HG02610 (cell line): ENCODE measurements around the gene ATP10B.
"Not testable (repeated sequence)": the region's sequence is repeated elsewhere in the genome, so short reads cannot be mapped to it uniquely, and the experiment has no call there.

Experiments
- ATAC-seq: cut with Tn5 transposase; IDR thresholded peaks from one replicate; pipeline ENCODE4 v1.9.1; 2021; ENCODE audit warnings: mild to moderate bottlenecking, moderate library complexity; ENCODE audit not compliant: unreplicated experiment

Gene ATP10B

DNA sequence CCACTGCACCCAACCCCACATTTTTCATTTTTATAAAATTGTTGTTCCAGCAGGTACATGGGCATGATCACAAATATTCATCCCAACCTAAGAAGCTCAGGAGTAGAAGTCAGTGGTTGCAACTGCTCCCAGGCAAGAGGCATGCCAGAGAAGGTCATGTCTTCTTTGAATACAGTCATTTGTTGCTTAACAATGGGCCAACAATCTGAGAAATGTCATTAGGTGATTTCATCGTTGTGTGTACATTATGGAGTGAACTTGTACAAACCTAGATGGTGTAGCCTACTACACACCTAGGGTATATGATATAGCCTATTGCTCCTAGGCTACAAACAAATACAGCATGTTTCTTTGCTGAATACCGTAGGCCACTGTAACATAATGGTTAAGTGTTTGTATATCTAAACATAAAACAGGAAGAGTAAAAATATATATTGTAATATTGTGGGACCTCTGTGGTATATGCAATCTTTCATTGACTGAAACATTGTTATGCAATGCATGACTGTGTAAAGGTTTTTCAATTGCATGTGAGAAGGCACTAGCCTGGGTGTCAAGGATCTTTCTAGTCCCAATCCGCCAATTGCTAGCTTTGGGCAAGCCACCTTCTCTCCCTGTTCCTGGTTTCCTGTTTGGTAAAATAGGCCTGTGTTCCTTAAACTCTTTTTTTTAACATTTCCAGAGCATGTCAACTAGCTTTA, 27.6 kb downstream of the ATP10B start:
- no peak for ATAC-seq

DNA sequence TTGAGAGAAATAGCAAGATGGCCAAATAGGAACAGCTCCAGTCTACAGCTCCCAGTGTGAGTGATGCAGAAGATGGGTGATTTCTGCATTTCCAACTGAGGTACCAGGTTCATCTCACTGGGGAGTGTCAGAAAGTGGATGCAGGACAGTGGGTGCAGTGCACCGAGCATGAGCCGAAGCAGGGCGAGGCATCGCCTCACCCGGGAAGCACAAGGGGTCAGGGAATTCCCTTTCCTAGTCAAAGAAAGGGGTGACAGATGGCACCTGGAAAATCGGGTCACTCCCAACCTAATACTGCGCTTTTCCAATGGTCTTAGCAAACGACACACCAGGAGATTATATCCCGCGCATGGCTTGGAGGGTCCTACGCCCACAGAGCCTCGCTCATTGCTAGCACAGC, 39.0 kb downstream of the ATP10B start:
- not testable (repeated sequence) for ATAC-seq

DNA sequence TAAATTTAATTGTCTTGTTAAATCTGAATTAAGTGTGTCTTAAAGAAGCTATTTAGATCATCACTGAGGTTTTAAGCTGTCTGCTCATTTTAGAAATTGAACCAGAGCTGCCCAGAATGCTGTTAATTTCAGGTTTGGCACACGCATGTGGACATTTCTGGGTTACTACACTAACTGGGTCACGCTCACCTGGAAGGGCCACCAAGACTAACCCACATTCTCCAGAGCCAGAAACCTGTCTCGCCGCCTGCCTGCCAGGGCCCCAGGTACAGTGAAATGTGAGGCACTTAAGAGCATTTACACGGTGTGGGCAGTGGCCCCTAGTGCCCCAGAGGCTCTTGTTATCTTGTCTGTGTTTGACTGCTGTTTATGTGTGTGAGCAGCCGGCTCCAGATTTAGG, 46.6 kb downstream of the ATP10B start:
- ATAC-seq, result no peak

DNA sequence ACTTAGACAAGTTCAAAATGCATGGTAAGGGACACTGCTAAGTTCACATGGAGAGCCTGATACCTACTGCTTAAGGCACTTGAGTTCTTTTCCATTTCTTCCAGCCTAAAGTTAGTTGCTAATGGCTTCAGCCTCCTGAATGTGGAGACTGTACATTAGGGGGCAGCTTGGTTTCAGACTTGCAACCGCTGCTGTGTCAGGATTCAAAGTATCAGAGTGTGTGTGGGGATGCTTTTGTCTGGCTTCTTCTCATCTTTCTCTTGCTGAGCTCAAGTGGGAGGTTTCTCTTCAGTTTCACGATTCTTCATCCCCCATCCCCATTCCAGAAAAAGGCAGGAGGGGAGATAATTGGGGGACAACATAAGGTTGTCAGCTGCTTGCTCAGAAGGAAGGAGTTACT, 49.4 kb downstream of the ATP10B start:
- no peak for ATAC-seq

DNA sequence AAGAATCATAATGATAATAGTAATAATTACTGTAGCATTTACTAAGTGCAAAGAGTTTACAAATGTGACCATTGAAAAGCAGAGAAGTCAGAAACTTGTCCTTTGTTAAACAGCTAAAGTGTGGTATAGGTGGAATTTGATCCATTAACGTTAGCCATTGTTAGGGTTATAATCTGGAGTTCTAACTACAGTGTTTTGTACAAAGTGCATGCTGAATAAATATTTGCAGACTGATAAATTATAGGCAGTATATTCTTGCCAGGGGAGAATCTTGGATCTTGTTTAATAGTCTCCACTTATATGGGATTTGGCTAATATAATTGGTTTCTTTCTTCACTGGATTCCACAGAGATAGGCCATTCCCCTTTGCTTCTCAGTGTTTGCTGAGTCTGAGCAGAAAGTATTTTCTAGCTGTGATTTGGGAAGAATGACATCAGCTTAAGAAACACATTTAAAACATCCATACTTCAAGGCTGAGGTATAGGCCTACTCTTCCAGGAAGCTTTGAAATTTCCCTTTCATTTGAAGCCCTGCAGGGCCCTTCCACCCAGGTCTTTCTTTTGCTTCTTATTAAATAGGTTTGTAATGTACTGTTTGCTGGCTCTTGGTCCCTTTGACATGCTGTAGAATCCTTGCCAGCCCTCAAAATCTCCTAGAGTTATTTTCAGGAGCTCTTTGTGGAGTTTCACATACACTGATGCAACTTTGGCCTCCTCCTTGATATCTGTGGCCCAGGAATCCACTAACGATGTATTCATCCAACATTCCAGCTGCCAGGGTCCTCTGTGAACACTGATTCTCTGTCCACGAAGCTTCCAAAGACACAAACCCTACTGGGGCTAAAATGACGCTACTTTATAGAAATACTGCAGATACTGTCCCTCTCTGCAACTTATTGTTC, 51.4 kb downstream of the ATP10B start:
- ATAC-seq, result no peak

DNA sequence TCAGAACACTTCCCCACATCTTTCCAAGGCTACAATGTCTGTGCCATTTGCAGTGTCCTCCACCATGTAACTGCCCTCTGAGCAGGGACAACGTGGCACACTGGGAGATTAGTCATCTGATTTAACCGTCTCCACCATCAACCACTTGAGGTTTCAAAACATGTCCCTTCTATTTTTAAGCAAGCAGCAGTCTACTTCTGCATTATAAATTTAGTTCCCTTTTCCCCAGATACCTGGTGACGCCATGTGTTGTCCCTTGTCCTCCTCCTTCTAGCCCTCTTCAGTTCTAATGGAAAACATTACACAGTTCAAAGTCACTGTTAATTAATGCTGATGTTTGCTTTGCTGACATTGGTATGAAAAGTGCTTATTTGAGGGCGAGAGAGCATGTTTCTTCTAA, 52.8 kb downstream of the ATP10B start:
- ATAC-seq, result no peak

DNA sequence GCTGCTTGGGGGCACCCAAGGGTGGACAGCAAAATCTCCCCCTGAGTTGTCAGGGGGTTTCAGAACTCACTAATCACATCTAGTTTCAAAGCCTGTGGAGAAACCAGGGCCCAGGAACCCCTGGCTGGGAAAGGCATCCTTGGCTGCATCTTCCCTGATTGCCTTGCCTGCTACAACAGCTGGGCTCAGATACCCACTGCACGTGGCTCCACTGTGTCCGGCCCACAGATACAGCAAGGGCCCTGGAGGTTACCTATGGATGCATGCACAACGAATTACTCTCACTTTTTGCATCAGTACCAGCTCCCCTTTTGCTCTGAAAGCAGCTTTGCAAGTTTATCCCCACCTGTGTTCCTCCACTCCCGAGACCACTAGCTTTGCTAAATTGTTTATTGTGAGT, 55.0 kb downstream of the ATP10B start:
- no peak for ATAC-seq

DNA sequence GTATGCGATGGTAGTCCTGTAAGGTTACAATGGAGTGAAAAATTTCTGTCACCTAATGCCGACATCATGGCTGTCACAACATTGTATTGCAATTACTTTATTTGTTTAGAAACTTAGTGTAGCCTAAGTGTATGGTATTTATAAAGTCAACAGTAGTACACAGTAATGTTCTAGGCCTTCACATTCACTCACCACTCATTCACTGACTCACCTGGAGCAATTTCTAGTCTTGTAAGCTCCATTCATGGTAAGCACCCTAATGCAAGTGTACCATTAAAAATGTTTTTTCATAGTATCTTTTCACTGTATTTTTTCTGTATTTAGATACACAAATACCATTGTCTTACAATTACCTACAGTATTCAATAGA, 58.5 kb downstream of the ATP10B start:
- ATAC-seq, result no peak

DNA sequence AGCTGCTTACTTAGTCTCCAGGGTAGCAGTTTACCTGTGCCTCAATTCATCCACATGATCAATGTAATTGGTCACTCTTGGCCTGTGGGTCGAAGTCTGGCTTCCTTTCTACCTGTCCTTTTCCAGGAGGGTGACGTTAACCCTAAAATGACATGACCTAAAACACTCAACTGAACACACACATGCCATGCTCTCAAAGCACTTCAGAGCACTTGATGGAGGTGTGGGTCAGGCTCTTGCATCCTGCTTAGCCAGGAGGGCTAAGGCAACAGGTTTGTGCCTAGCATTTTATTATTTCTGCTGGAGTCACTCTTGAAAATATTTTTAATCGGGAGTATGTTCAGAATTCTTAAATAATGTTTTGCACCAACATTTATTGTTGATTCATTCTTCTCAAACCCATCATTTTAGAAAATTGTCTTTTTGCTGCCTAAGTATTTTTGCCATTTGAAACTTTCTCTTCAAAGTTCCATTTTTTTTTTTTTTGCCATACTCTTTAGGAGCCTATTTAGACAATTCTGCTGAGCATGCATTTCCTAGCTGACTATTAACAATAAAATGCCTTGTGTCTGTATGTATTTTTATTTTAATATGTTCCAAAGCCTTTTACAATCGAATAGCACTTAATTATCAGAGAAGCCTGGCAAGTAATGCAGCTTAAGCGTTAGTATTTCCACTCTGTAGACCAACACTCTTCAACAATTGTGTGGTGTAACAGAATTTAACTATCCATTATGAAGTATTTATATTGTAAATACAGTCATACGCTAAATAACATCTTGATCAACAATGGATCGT, 59.1 kb downstream of the ATP10B start:
- no peak for ATAC-seq

DNA sequence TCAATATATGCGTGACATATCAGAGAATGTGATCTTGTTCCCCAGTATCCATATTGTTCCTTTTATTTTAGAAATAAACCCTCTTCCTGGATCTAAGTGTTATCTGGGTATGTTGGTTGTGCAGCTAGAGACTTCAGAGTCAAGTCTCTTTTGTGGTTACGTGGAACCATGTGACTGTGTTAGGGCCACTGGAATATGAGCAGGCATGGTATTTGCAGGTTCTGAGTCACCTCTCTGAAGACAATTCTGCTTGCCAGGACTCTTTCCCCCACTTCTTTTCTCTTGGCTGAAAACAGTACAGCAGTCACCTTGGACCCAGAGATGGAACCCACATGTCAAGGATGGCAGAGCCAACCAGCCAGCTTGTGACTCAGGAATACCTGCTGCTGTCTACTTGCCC, 59.7 kb downstream of the ATP10B start:
- no peak for ATAC-seq

DNA sequence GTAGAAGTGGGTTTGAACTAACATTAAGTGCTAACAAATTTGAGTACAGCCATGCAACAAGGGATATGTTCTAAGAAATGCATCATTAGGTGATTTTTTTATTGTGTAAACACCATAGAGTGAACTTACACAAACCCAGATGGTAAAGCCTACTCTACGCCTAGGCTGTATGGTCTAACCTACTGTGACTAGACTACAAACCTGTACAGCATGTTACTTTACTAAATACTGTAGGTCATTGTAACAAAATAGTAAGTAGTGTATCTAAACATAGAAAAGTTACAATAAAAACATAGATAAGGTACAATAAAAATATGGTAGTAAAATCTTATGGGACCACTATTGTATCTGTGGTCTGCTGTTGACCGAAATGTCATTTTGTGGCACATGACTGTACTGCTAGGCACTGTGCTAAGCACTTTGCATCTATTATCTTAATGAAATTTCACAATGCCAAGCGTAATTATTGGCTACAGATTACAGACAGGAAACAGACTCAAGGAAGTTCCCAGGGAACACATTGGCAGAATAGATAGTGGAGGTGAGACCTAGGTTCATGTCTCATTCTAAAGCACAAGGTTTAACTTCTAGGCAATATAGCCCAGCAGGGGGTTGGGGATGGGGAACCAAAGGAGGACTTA, 62.7 kb downstream of the ATP10B start:
- ATAC-seq, result no peak

DNA sequence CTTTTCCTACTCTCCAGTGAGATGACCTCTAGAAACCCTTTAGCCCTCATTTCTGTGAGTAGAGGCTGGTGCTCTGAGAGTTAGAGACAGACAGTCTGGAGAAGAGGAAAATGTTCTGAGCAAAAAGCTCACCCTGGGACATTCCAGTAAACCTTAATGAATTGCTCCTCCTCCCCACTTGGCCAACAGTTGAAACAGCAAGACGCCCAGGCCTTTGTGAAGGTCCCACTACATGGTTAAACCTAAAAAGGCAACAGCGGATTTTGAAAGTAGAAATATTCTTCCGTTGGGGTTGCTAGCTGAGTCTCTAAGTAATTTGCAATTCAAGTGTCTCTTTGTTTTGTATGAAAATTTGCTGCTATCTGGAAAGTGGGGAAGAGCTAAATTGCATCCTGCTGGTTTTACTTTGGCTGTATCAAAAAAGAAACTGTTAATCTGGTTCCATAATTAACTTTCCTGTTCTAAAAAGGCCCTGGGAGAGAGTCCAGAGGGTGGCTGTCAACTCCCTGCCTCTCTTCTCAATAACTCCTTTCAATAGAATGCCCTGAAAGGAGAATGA, 63.8 kb downstream of the ATP10B start:
- no peak for ATAC-seq

DNA sequence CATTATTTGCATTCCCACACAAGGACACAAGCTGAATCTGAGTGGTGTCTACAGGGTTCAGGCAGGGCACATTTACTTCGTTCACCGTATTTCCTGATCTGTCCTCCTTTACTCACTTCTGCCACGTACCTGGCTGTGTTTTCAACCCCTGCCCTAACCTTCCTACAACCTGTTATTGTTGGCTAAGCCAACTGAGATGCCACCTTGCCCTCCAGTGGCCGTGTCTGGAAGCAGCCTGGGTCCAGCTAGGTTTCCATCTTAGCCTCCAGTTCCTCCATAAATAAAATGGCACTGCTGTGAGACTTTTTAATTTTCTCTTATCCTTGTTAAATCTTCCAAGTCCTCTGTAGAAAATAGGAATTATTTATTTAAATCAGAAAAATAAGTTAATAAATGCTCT, 64.8 kb downstream of the ATP10B start:
- no peak for ATAC-seq

DNA sequence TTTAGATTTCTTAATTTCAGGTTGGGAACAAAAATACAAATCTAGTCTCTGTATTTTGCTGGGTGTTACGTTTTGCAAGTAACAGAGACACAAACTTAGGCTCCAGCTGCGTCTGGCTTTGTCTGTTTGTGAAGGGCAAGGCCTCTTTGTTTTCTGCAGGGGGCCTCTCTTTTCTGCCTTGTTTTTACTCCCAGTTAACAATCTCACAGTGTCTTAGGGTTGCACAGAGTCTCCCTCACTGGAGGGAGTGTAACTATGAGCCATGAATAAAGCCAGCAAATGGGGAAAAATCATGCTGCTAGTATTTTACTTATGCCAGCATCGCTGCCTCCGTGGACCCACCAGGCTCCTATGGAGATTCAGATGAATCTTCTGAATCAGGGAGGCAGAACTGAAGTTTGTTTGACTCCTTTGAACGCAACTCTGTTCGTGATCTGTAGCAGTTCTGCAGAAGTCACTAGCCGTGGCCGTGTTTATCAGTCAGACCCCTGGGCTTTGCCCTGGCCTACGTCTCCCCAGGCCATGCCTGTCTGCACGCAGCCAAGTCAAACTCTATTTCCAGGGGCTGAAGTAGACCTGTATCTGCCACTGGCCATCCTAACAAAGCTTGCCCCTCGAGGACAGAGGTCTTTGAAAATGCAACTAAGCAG, 77.2 kb downstream of the ATP10B start:
- no peak for ATAC-seq

DNA sequence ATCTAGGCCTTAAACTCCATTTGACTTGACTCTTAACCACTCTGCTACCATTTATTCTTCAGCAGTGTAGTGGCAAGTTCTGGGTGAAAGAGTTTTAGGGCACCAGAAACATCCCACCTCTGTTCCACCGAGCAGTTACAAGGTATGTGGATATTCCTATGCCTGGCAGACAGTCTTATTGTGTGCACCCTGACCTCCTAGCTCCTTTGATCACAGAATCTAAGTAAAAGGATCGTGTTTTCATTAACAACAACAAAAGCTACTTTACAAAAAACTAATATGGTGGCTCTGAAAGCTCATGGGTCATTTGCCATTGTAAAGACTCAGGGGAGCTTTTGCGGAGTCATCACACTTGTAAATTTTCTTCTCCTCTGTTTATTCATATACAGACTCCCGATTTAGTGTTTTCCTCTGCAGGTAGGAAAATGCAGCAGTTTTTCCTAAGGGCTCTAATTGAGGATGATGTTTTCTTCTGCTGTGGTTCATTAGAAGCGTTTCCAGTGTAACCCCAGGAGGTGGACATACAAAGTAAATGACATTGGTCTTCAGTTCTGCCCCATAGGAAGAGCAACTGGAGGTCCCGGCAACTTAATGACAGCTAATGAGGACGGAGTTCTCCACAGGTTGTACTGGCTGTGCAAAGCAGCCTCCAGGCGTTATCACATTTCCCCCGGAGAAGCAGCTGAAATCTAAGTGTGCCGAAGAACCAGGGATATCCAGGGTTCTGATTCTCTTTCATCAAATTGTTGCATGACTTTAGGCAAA, 78.2 kb downstream of the ATP10B start:
- no peak for ATAC-seq

DNA sequence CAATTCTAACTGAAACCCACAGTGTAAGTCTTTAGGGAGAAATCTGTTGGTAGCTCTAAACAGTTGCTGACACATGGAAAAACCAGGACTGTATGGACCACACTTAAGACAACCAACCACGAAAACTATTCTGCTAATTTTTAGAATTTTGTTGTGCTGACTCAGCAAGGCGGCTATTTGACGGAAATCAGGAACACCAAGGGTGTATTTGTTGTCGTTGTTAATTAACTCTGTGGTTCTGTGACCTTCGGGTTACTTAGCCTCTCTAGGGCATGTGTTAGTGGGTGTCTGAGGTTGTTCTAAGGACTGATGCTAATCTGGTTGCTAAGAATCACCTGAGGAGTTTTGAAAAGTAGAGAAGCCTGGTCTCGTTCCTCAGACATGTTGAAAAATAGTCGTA, 79.2 kb downstream of the ATP10B start:
- no peak for ATAC-seq

DNA sequence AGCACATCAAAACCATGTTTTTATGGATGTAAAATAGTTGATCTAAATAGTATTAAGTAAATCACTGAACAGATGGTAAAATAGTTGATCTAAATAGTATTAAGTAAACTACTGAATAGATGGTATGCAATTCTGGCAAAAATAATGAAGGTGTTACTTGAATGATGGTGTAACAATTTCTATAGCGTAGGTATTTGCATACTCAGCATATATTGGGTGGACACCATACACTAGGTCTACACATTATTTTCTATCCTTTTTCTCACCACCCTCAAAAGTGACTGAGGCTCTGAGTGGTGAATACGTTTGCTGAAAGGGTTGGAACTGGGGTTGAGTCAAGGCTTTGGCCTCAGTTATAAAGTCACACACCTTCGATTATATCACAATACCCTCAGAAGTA, 81.3 kb downstream of the ATP10B start:
- ATAC-seq, result no peak

DNA sequence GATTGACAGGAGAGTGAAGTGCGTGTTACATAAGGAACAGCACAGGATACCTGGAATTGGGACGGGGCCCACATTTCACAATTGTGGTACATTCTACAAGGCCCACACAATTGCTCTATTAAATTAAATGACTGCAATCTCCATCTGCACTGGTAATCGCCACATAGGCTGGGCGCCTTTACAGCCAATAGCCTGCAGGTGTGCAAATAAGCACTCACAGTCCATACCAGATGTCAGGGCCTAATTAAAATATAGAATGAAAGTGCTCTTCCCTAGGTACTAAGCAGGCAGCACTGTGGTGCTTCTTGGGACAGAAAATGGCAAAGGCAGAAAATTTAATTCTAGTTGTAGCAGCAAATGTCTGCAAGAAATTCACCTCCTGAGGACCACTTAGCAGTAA, 82.7 kb downstream of the ATP10B start:
- no peak for ATAC-seq

DNA sequence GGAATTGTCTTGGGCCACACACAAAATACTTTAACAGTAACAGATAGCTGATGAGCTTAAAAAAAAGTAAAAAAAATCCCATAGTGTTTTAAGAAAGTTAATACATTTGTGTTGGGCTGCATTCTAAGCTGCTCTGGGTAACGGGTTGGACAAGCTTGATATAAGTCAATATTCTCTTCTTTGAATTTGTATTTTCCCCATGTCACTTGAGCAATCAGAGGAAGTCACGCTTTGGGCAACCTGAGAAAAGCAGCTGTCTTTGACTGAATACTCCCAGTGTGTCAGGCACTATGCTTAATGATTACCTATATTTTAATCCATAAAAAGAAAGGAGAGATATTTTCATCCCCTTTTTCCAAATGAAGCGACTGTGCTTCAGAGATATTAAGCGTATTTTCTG, 84.9 kb downstream of the ATP10B start:
- no peak for ATAC-seq

DNA sequence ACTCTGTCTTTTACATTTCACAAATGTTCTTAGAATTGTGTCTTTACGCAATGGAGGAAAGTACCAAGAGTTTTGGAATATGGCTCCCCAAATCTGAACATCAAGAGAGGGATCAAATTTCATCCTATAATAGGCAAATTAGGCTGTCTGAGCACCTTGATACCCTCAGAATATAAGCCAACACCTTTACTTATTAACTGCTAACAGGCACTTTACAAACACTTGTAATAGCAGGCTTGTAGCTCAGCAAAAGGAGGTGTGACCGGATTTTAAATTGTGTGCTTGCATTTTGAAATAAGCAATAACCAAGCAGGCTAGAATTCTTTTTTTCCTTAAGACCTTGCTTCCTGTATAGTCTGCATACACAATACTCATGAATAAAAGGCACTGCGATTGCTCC, 92.0 kb downstream of the ATP10B start:
- no peak for ATAC-seq
